HepG2 (cell line): Measurements from ENCODE around the gene RARS2. TPM values are rescaled to one million over a fixed set of nuclear protein-coding genes. Genes with fewer than 3 reads are reported as not detected.

Source experiments
- AGO2 ChIP-seq: fragments of 200-400 bp; formaldehyde crosslinking; optimal IDR thresholded peaks from 2 replicates; pipeline ENCODE3; 2017; ENCODE audit warnings: mild to moderate bottlenecking, low read depth, low read length, moderate library complexity
- HMG20B ChIP-seq: conservative IDR thresholded peaks from 2 replicates; pipeline ENCODE4 v1.6.1; 2016; ENCODE audit warnings: missing genetic modification reagents, missing compliant biosample characterization
- HNRNPLL ChIP-seq: fragments of 200-400 bp; formaldehyde crosslinking; IDR thresholded peaks from 2 replicates; pipeline ENCODE4 v1.6.1; 2017; ENCODE audit warnings: mild to moderate bottlenecking, low read depth, low read length; ENCODE audit not compliant: poor library complexity, severe bottlenecking
- RBM22 ChIP-seq: fragments of 200-400 bp; formaldehyde crosslinking; optimal IDR thresholded peaks from 2 replicates; pipeline ENCODE3; 2017; ENCODE audit warnings: mild to moderate bottlenecking, low read length, moderate library complexity
- RORA ChIP-seq: sonication (generic); formaldehyde crosslinking; IDR thresholded peaks from 2 replicates; pipeline ENCODE4 v1.5.0; 2020; ENCODE audit warnings: mild to moderate bottlenecking, missing genetic modification reagents, moderate library complexity
- SMYD3 ChIP-seq: sonication (generic); formaldehyde crosslinking; IDR thresholded peaks from 2 replicates; pipeline ENCODE4 v1.8.1; 2023; ENCODE audit warnings: mild to moderate bottlenecking, missing genetic modification reagents
- TRIM24 ChIP-seq: sonication (generic); formaldehyde crosslinking; IDR thresholded peaks from 2 replicates; pipeline ENCODE4 v1.8.0; 2022; ENCODE audit warnings: mild to moderate bottlenecking, missing genetic modification reagents
- YY1 ChIP-seq: IDR thresholded peaks from 2 replicates; pipeline ENCODE4 v1.6.1; 2011; ENCODE audit warnings: low read length, low read depth, moderate library complexity, mild to moderate bottlenecking; ENCODE audit not compliant: insufficient read depth, insufficient replicate concordance
- ZNF562 ChIP-seq: sonication (generic); formaldehyde crosslinking; IDR thresholded peaks from 2 replicates; pipeline ENCODE4 v1.8.0; 2022; ENCODE audit warnings: missing genetic modification reagents, borderline replicate concordance
- ZNF788 ChIP-seq: sonication (generic); formaldehyde crosslinking; IDR thresholded peaks from 2 replicates; pipeline ENCODE4 v1.5.0; 2020; ENCODE audit warnings: mild to moderate bottlenecking, missing genetic modification reagents, borderline replicate concordance
- ZSCAN31 ChIP-seq: sonication (generic); formaldehyde crosslinking; IDR thresholded peaks from 2 replicates; pipeline ENCODE4 v1.5.0; 2020; ENCODE audit warnings: low read depth, mild to moderate bottlenecking, missing genetic modification reagents
- polyA plus RNA-seq, 8 experiments: library from polyadenylated mRNA; depleted of rRNA in 3 of 8; stranded (reverse) in 7 of 8; unstranded in 1 of 8; fragments of >200 nt; fragmentation: Illumina TruSeq in 4 of 8; extraction: Trizol in 4 of 8; gene quantifications; 2 replicates each; pipeline versions ENCODE4 v1.2.1 to v1.2.3, GENCODE V29; 2011 to 2016; ENCODE audit warnings: low read depth in 4 of 8, missing spikeins in 1 of 8, mixed read lengths in 1 of 8; ENCODE audit not compliant: insufficient read depth in 1 of 8
- total RNA-seq, 5 experiments: library from RNA; depleted of rRNA; stranded (reverse); fragments of >200 nt; fragmentation: Illumina TruSeq; extraction: Trizol; gene quantifications; 2 replicates each; pipeline ENCODE4 v1.2.3, GENCODE V29; 2016; ENCODE audit warnings: low read depth in 1 of 5
- TF ChIP-seq, protein P1 (sequence below): IDR thresholded peaks from 2 replicates; pipeline ENCODE4 v1.6.1; 2018; ENCODE audit warnings: missing genetic modification reagents
- TF ChIP-seq, protein P2 (sequence below): sonication (generic); formaldehyde crosslinking; IDR thresholded peaks from 2 replicates; pipeline ENCODE4 v1.4.0; 2020; ENCODE audit warnings: missing genetic modification reagents
- TF ChIP-seq, protein P3 (sequence below): sonication (generic); formaldehyde crosslinking; conservative IDR thresholded peaks from 2 replicates; pipeline ENCODE4 v1.8.0; 2022; ENCODE audit warnings: mild to moderate bottlenecking, moderate library complexity, missing genetic modification reagents
- TF ChIP-seq, protein P4 (sequence below): sonication (generic); formaldehyde crosslinking; IDR thresholded peaks from 2 replicates; pipeline ENCODE4 v1.5.1; 2020; ENCODE audit warnings: mild to moderate bottlenecking, missing genetic modification reagents, moderate library complexity
- TF ChIP-seq, protein P5 (sequence below): sonication (generic); formaldehyde crosslinking; IDR thresholded peaks from 2 replicates; pipeline ENCODE4 v1.8.0; 2022; ENCODE audit warnings: low read depth, missing genetic modification reagents
- TF ChIP-seq, protein P6 (sequence below): sonication (generic); formaldehyde crosslinking; IDR thresholded peaks from 2 replicates; pipeline ENCODE4 v1.4.0; 2020; ENCODE audit warnings: mild to moderate bottlenecking, missing genetic modification reagents

Gene RARS2
- total and polyA plus RNA-seq, 2 of the 13 experiments (the other 11 are each of a cell fraction or from before 2014, with no cell fraction given) = 23.4 to 80.1 TPM

DNA sequence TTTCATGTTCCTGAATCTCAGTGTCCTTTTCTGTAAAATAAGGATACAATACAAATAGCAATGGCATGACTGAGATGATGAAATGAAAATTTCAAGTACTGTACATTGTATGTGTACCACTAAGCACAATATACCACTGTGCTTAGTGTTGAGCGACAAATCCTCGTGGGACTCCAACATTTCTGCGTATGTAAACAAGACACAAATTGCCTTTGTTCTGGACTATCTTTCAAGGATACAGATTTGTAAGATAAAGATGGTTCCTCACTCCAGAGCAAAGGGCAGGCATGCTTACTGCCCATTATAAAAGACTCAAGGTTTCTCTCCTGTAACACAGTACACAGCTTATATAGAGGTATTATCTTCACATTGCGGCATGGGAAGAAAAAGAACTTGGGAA lies 6.0 kb downstream of the RARS2 start (continued):
- TF ChIP-seq RORA (CRISPR knock-in tag) = no peak
- TF ChIP-seq, protein P1, sequence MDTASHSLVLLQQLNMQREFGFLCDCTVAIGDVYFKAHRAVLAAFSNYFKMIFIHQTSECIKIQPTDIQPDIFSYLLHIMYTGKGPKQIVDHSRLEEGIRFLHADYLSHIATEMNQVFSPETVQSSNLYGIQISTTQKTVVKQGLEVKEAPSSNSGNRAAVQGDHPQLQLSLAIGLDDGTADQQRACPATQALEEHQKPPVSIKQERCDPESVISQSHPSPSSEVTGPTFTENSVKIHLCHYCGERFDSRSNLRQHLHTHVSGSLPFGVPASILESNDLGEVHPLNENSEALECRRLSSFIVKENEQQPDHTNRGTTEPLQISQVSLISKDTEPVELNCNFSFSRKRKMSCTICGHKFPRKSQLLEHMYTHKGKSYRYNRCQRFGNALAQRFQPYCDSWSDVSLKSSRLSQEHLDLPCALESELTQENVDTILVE = no peak
- TF ChIP-seq ZNF562 = no peak
- TF ChIP-seq, protein P2, sequence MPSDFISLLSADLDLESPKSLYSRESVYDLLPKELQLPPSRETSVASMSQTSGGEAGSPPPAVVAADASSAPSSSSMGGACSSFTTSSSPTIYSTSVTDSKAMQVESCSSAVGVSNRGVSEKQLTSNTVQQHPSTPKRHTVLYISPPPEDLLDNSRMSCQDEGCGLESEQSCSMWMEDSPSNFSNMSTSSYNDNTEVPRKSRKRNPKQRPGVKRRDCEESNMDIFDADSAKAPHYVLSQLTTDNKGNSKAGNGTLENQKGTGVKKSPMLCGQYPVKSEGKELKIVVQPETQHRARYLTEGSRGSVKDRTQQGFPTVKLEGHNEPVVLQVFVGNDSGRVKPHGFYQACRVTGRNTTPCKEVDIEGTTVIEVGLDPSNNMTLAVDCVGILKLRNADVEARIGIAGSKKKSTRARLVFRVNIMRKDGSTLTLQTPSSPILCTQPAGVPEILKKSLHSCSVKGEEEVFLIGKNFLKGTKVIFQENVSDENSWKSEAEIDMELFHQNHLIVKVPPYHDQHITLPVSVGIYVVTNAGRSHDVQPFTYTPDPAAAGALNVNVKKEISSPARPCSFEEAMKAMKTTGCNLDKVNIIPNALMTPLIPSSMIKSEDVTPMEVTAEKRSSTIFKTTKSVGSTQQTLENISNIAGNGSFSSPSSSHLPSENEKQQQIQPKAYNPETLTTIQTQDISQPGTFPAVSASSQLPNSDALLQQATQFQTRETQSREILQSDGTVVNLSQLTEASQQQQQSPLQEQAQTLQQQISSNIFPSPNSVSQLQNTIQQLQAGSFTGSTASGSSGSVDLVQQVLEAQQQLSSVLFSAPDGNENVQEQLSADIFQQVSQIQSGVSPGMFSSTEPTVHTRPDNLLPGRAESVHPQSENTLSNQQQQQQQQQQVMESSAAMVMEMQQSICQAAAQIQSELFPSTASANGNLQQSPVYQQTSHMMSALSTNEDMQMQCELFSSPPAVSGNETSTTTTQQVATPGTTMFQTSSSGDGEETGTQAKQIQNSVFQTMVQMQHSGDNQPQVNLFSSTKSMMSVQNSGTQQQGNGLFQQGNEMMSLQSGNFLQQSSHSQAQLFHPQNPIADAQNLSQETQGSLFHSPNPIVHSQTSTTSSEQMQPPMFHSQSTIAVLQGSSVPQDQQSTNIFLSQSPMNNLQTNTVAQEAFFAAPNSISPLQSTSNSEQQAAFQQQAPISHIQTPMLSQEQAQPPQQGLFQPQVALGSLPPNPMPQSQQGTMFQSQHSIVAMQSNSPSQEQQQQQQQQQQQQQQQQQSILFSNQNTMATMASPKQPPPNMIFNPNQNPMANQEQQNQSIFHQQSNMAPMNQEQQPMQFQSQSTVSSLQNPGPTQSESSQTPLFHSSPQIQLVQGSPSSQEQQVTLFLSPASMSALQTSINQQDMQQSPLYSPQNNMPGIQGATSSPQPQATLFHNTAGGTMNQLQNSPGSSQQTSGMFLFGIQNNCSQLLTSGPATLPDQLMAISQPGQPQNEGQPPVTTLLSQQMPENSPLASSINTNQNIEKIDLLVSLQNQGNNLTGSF (CRISPR knock-in tag) = no peak
- TF ChIP-seq HNRNPLL = no peak
- TF ChIP-seq, protein P3, sequence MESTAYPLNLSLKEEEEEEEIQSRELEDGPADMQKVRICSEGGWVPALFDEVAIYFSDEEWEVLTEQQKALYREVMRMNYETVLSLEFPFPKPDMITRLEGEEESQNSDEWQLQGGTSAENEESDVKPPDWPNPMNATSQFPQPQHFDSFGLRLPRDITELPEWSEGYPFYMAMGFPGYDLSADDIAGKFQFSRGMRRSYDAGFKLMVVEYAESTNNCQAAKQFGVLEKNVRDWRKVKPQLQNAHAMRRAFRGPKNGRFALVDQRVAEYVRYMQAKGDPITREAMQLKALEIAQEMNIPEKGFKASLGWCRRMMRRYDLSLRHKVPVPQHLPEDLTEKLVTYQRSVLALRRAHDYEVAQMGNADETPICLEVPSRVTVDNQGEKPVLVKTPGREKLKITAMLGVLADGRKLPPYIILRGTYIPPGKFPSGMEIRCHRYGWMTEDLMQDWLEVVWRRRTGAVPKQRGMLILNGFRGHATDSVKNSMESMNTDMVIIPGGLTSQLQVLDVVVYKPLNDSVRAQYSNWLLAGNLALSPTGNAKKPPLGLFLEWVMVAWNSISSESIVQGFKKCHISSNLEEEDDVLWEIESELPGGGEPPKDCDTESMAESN (CRISPR knock-in tag) = no peak
- TF ChIP-seq, protein P4, sequence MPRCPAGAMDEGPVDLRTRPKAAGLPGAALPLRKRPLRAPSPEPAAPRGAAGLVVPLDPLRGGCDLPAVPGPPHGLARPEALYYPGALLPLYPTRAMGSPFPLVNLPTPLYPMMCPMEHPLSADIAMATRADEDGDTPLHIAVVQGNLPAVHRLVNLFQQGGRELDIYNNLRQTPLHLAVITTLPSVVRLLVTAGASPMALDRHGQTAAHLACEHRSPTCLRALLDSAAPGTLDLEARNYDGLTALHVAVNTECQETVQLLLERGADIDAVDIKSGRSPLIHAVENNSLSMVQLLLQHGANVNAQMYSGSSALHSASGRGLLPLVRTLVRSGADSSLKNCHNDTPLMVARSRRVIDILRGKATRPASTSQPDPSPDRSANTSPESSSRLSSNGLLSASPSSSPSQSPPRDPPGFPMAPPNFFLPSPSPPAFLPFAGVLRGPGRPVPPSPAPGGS (CRISPR knock-in tag) = no peak
- no peak for TF ChIP-seq SMYD3 (CRISPR knock-in tag)
- TF ChIP-seq HMG20B = no peak; the same call in 1 of the 2 replicates
- TF ChIP-seq AGO2 = no peak
- TF ChIP-seq, protein P5, sequence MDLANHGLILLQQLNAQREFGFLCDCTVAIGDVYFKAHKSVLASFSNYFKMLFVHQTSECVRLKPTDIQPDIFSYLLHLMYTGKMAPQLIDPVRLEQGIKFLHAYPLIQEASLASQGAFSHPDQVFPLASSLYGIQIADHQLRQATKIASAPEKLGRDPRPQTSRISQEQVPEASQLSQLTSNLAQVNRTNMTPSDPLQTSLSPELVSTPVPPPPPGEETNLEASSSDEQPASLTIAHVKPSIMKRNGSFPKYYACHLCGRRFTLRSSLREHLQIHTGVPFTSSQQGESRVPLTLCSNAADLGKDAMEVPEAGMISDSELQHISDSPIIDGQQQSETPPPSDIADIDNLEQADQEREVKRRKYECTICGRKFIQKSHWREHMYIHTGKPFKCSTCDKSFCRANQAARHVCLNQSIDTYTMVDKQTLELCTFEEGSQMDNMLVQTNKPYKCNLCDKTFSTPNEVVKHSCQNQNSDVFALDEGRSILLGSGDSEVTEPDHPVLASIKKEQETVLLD = no peak
- no peak for TF ChIP-seq ZSCAN31
- TF ChIP-seq YY1 = no peak
- no peak for TF ChIP-seq RBM22
- no peak for TF ChIP-seq TRIM24
- TF ChIP-seq ZNF788 (CRISPR knock-in tag) = no peak
- TF ChIP-seq, protein P6, sequence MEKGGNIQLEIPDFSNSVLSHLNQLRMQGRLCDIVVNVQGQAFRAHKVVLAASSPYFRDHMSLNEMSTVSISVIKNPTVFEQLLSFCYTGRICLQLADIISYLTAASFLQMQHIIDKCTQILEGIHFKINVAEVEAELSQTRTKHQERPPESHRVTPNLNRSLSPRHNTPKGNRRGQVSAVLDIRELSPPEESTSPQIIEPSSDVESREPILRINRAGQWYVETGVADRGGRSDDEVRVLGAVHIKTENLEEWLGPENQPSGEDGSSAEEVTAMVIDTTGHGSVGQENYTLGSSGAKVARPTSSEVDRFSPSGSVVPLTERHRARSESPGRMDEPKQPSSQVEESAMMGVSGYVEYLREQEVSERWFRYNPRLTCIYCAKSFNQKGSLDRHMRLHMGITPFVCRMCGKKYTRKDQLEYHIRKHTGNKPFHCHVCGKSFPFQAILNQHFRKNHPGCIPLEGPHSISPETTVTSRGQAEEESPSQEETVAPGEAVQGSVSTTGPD (CRISPR knock-in tag) = no peak
